H9 (cell line): Measurements from ENCODE around the gene CAPN12. TPM values are rescaled to one million over a fixed set of nuclear protein-coding genes. Genes with fewer than 3 reads are reported as not detected.

ENCODE experiments used
- DNase-seq: peaks from one replicate; pipeline ENCODE4 v3.0.0-alpha.2; 2017
- H2AFZ ChIP-seq: one replicate; pipeline ENCODE4 v1.6.1; 2013; ENCODE audit warnings: mild to moderate bottlenecking, low read length, control low read depth, moderate library complexity
- H2AK5ac ChIP-seq: 2 replicates; pipeline ENCODE4 v1.6.1; 2013; ENCODE audit warnings: low read length, control low read depth, mixed read lengths; ENCODE audit not compliant: insufficient read length
- H2BK120ac ChIP-seq: one replicate; pipeline ENCODE4 v1.6.1; 2013; ENCODE audit warnings: low read depth, mild to moderate bottlenecking, low read length, control low read depth, inconsistent platforms; ENCODE audit not compliant: poor library complexity, severe bottlenecking
- H2BK12ac ChIP-seq: 2 replicates; pipeline ENCODE4 v1.6.1; 2013; ENCODE audit warnings: low read length, control low read depth, mixed read lengths, low read depth; ENCODE audit not compliant: insufficient read length
- H2BK15ac ChIP-seq: 2 replicates; pipeline ENCODE4 v1.6.1; 2013; ENCODE audit warnings: low read depth, low read length, control low read depth
- H2BK20ac ChIP-seq: one replicate; pipeline ENCODE4 v1.6.1; 2013; ENCODE audit warnings: low read depth, mild to moderate bottlenecking, low read length, control low read depth, inconsistent platforms; ENCODE audit not compliant: poor library complexity, severe bottlenecking
- H2BK5ac ChIP-seq: 2 replicates; pipeline ENCODE4 v1.6.1; 2013; ENCODE audit warnings: low read length, control low read depth, mixed read lengths; ENCODE audit not compliant: insufficient read length
- H3K14ac ChIP-seq: 2 replicates; pipeline ENCODE4 v1.6.1; 2013; ENCODE audit warnings: low read length, control low read depth; ENCODE audit not compliant: insufficient read depth
- H3K18ac ChIP-seq: 2 replicates; pipeline ENCODE4 v1.6.1; 2013; ENCODE audit warnings: low read depth, mild to moderate bottlenecking, mixed read lengths, low read length, control low read depth; ENCODE audit not compliant: insufficient read length
- H3K23ac ChIP-seq: 2 replicates; pipeline ENCODE4 v1.6.1; 2013; ENCODE audit warnings: low read length, control low read depth, mixed read lengths, low read depth; ENCODE audit not compliant: insufficient read length
- H3K23me2 ChIP-seq: 2 replicates; pipeline ENCODE4 v1.6.1; 2013; ENCODE audit warnings: low read depth, mild to moderate bottlenecking, mixed read lengths, low read length, control low read depth; ENCODE audit not compliant: insufficient read length, poor library complexity, severe bottlenecking
- H3K27ac ChIP-seq: 2 replicates; pipeline ENCODE4 v1.5.1; 2013; ENCODE audit warnings: low read length, control low read depth, mixed read lengths, low read depth; ENCODE audit not compliant: insufficient read length
- H3K27me3 ChIP-seq: 2 replicates; pipeline ENCODE4 v1.6.1; 2013; ENCODE audit warnings: low read length, control low read depth, inconsistent platforms; ENCODE audit not compliant: insufficient read depth
- H3K4ac ChIP-seq: 2 replicates; pipeline ENCODE4 v1.6.1; 2013; ENCODE audit warnings: low read depth, mild to moderate bottlenecking, control low read depth, inconsistent platforms, low read length, moderate library complexity
- H3K4me1 ChIP-seq: 2 replicates; pipeline ENCODE4 v1.6.1; 2013; ENCODE audit warnings: low read length, control low read depth, inconsistent platforms; ENCODE audit not compliant: insufficient read depth
- H3K4me2 ChIP-seq: 2 replicates; pipeline ENCODE4 v1.6.1; 2013; ENCODE audit warnings: low read length, control low read depth, mixed read lengths; ENCODE audit not compliant: insufficient read length, insufficient read depth
- H3K56ac ChIP-seq: 2 replicates; pipeline ENCODE4 v1.6.1; 2013; ENCODE audit warnings: low read depth, mild to moderate bottlenecking, mixed read lengths, low read length, control low read depth; ENCODE audit not compliant: insufficient read length
- H3K79me1 ChIP-seq: 2 replicates; pipeline ENCODE4 v1.6.1; 2013; ENCODE audit warnings: low read depth, mild to moderate bottlenecking, moderate library complexity, low read length, control low read depth, inconsistent platforms; ENCODE audit not compliant: insufficient read depth, poor library complexity, severe bottlenecking
- H3K79me2 ChIP-seq: 2 replicates; pipeline ENCODE4 v1.6.1; 2013; ENCODE audit warnings: low read length, control low read depth, inconsistent platforms; ENCODE audit not compliant: insufficient read depth
- H3K9ac ChIP-seq: 2 replicates; pipeline ENCODE4 v1.6.1; 2013; ENCODE audit warnings: low read length, control low read depth, mixed read lengths; ENCODE audit not compliant: insufficient read length; ENCODE audit errors: extremely low read depth
- H3K9me3 ChIP-seq: one replicate; pipeline ENCODE4 v1.6.1; 2013; ENCODE audit warnings: low read depth, low read length, inconsistent platforms; ENCODE audit not compliant: control insufficient read depth
- H3T11ph ChIP-seq: one replicate; pipeline ENCODE4 v1.6.1; 2013; ENCODE audit warnings: mild to moderate bottlenecking, low read length, control low read depth, inconsistent platforms
- H4K20me1 ChIP-seq: one replicate; pipeline ENCODE4 v1.6.1; 2013; ENCODE audit not compliant: control insufficient read depth, insufficient read length, insufficient read depth
- H4K5ac ChIP-seq: 2 replicates; pipeline ENCODE4 v1.6.1; 2013; ENCODE audit warnings: low read depth, mild to moderate bottlenecking, mixed read lengths, low read length, control low read depth; ENCODE audit not compliant: insufficient read length
- H4K8ac ChIP-seq: replicated peaks from 2 replicates; pipeline ENCODE4 v1.6.1; 2013; ENCODE audit warnings: low read length, control low read depth, mixed read lengths, low read depth; ENCODE audit not compliant: insufficient read length
- H4K91ac ChIP-seq: 2 replicates; pipeline ENCODE4 v1.6.1; 2013; ENCODE audit warnings: low read depth, mild to moderate bottlenecking, moderate library complexity, mixed read lengths, low read length, control low read depth; ENCODE audit not compliant: insufficient read length
- H3K27ac Mint-ChIP-seq, 3 experiments: 2 replicates in 2 of 3; 3 replicates in 1 of 3; pipeline ENCODE4 v1.8.0; 2020 to 2021; ENCODE audit warnings: mixed read lengths in 3 of 3, mild to moderate bottlenecking in 1 of 3, moderate library complexity in 1 of 3
- H3K27me3 Mint-ChIP-seq: 2 replicates; pipeline ENCODE4 v1.8.0; 2021; ENCODE audit warnings: low read depth, mild to moderate bottlenecking, moderate library complexity, mixed read lengths
- H3K36me3 Mint-ChIP-seq, 3 experiments: 2 replicates in 2 of 3; 3 replicates in 1 of 3; pipeline ENCODE4 v1.8.0; 2020 to 2021; ENCODE audit warnings: low read depth in 3 of 3, mixed read lengths in 3 of 3; ENCODE audit not compliant: insufficient read depth in 1 of 3
- H3K4me1 Mint-ChIP-seq, 2 experiments: 2 replicates each; pipeline ENCODE4 v1.8.0; 2020; ENCODE audit warnings: mixed read lengths in 2 of 2
- H3K4me3 Mint-ChIP-seq, 2 experiments: 2 replicates in 1 of 2; 3 replicates in 1 of 2; pipeline ENCODE4 v1.8.0; 2020 to 2021; ENCODE audit warnings: mild to moderate bottlenecking in 2 of 2, mixed read lengths in 2 of 2, moderate library complexity in 1 of 2
- H3K9me3 Mint-ChIP-seq, 2 experiments: 2 replicates in 1 of 2; 3 replicates in 1 of 2; pipeline ENCODE4 v1.8.0; 2020; ENCODE audit warnings: mild to moderate bottlenecking in 2 of 2, mixed read lengths in 2 of 2, moderate library complexity in 1 of 2
- CTCF ChIP-seq: fragments of 200-600 bp; sonication (generic); conservative IDR thresholded peaks from 3 replicates; pipeline ENCODE4 v1.8.0; 2021; ENCODE audit warnings: antibody characterized with exemption, mild to moderate bottlenecking
- WGBS: extraction: QIAGEN DNeasy Blood & Tissue Kit; methylation state at CpG from one replicate; pipeline ENCODE4 v1.1.7; 2013; ENCODE audit warnings: missing lambda C conversion rate, low lambda C conversion rate, mixed read lengths; ENCODE audit not compliant: insufficient read length; ENCODE audit errors: extremely low coverage; 5-methylcytosine and 5-hydroxymethylcytosine counted together
- total RNA-seq: library from RNA; stranded (reverse); gene quantifications from 2 replicates; pipeline ENCODE4 v1.2.1, GENCODE V29; 2021

Gene CAPN12
- total RNA-seq, 1 experiment from 2014 or later = 10.5 TPM

GRCh38 chr19:38682872-38683392 is 61.3 kb downstream of the CAPN12 start:
- Histone ChIP-seq H2AK5ac (peak overlapping the region; percentile 23), H2BK20ac (no peak overlapping the region), H3K23ac (no peak overlapping the region), H3K27ac (peak overlapping the region; percentile 86), H3K27me3 (no peaks in the 10 kb centered on the region), H3K4me1 (peaks cover 15% of the 10 kb centered on the region; the same call in 1 of the 2 replicates), H3K14ac (peak overlapping the region; percentile 93), H3K4ac (peak overlapping the region; percentile 73), H3K79me1 (no peaks in the 10 kb centered on the region), H3K4me2 (no peak overlapping the region), H3K23me2 (no peaks in the 10 kb centered on the region), H3K9me3 (no peaks in the 10 kb centered on the region), H4K8ac (no peak overlapping the region), H2AFZ (no peak overlapping the region), H2BK12ac (peak overlapping the region; percentile 78), H2BK15ac (no peak overlapping the region), H3K9ac (peak overlapping the region; percentile 32), H4K20me1 (no peaks in the 10 kb centered on the region), H2BK120ac (peak overlapping the region; percentile 92), H2BK5ac (peak overlapping the region; percentile 67), H4K5ac (peak overlapping the region; percentile 5), H3K79me2 (peaks cover 24% of the 10 kb centered on the region; the same call in 1 of the 2 replicates), H4K91ac (peak overlapping the region; percentile 60), H3T11ph (peak overlapping the region; percentile 86), H3K56ac (no peak overlapping the region), H3K18ac (peak overlapping the region; percentile 96)
- H3K36me3 Mint-ChIP-seq = peaks cover 22 to 44% (median 33%) of the 10 kb centered on the region in 3 experiments; a peak in 6 of 7 replicates
- no peak for TF ChIP-seq CTCF
- H3K9me3 Mint-ChIP-seq = peaks cover 0 to 4% of the 10 kb centered on the region in 2 experiments; a peak in 3 of 5 replicates
- no CpG with 5 or more reads among the region's 7 CpGs for WGBS
- no peak for DNase-seq
- peak overlapping the region in 1 of 2 experiments; percentile 48; a peak in 2 of 5 replicates for H3K4me3 Mint-ChIP-seq
- H3K27ac Mint-ChIP-seq = peak overlapping the region; percentile 97 to 100 (median 98)
- no peaks in the 10 kb centered on the region for H3K27me3 Mint-ChIP-seq
- H3K4me1 Mint-ChIP-seq = peaks cover 66 to 76% of the 10 kb centered on the region in 2 experiments
